ENCODE measurements around the gene PAQR4.

- no peak for TF ChIP-seq CTCF (IDR thresholded peaks at IDR 0.05; ENCODE audit: low read depth, low read length)
- no peak for TF ChIP-seq POLR2A (IDR thresholded peaks at IDR 0.05; ENCODE audit: extremely low read depth, insufficient read length)
Measured at GRCh38 chr16:2946649-2947048, 22.5 kb upstream of the PAQR4 start.

Data from NB4 (cell line).